T-cell (primary cell): ENCODE measurements around the gene HAGHL. TPM values are rescaled to one million over a fixed set of nuclear protein-coding genes. Genes with fewer than 3 reads are reported as not detected.
A peak's percentile ranks its signal among the peaks of the same experiment; 100 is the strongest.

Experiments
- ATAC-seq, 4 experiments: fragments of 200-7000 bp in 3 of 4; fragments of 150-1000 bp in 1 of 4; cut with Tn5 transposase; replicated peaks in 1 of 4; 1 replicate in 3 of 4; 2 replicates in 1 of 4; pipeline ENCODE4 v1.10.0; 2021; ENCODE audit warnings: moderate library complexity in 3 of 4, mild to moderate bottlenecking in 2 of 4, moderate number of reproducible peaks in 1 of 4
- CTCF ChIA-PET, 2 donors: fragments of 300-600 bp; sonication (Branson Sonifier 250); formaldehyde crosslinking; loops; one replicate each; lab custom pipeline; 2022; ENCODE audit warnings: antibody characterized with exemption in 2 of 2; lab: Charles Lee
- POLR2A ChIA-PET, 2 donors: fragments of 300-600 bp; sonication (Branson Sonifier 250); formaldehyde crosslinking; loops; one replicate each; lab custom pipeline; 2022; ENCODE audit warnings: antibody characterized with exemption in 2 of 2; lab: Charles Lee
- DNase-seq, 35 experiments: peaks; one replicate each; pipeline versions ENCODE4 v3.0.0 to v3.0.0-alpha.2; 2013 to 2023
- H3K27ac ChIP-seq: one replicate; pipeline ENCODE4 v1.5.1; 2013; ENCODE audit warnings: low read length
- H3K27me3 ChIP-seq, 2 experiments: replicated peaks in 1 of 2; 1 replicate in 1 of 2; 2 replicates in 1 of 2; pipeline versions ENCODE4 v1.6.1 to v1.7.0; 2013; ENCODE audit warnings: low read length in 1 of 2, mixed read lengths in 1 of 2; ENCODE audit not compliant: control insufficient read depth in 2 of 2, insufficient read depth in 2 of 2; ENCODE audit errors: extremely low read depth in 1 of 2
- H3K36me3 ChIP-seq, 2 donors: 1 replicate in 1 of 2; 2 replicates in 1 of 2; pipeline versions ENCODE4 v1.6.1 to v1.7.0; 2013; ENCODE audit warnings: low read length in 1 of 2; ENCODE audit not compliant: control insufficient read depth in 2 of 2, insufficient read depth in 1 of 2; ENCODE audit errors: extremely low read depth in 1 of 2
- H3K4me1 ChIP-seq, 2 experiments: 1 replicate in 1 of 2; 2 replicates in 1 of 2; pipeline versions ENCODE4 v1.6.1 to v1.7.0; 2013; ENCODE audit warnings: low read length in 2 of 2, mixed read lengths in 1 of 2; ENCODE audit not compliant: insufficient read depth in 2 of 2, control insufficient read depth in 1 of 2; ENCODE audit errors: extremely low read depth in 1 of 2
- H3K4me3 ChIP-seq, 2 donors: 1 replicate in 1 of 2; 2 replicates in 1 of 2; pipeline versions ENCODE4 v1.5.1 to v1.7.0; 2013; ENCODE audit warnings: mild to moderate bottlenecking in 2 of 2, low read length in 1 of 2, moderate library complexity in 1 of 2; ENCODE audit not compliant: control insufficient read depth in 1 of 2; ENCODE audit errors: extremely low read depth in 1 of 2
- H3K9me3 ChIP-seq: 2 replicates; pipeline ENCODE4 v1.7.0; 2013
- H3K27ac Mint-ChIP-seq, 2 donors: one replicate each; pipeline ENCODE4 v1.8.0; 2020 to 2021; ENCODE audit warnings: mild to moderate bottlenecking in 2 of 2, mixed read lengths in 2 of 2
- H3K27me3 Mint-ChIP-seq, 2 donors: one replicate each; pipeline ENCODE4 v1.8.0; 2021 to 2022; ENCODE audit warnings: mixed read lengths in 2 of 2
- H3K36me3 Mint-ChIP-seq: one replicate; pipeline ENCODE4 v1.8.0; 2021; ENCODE audit warnings: mixed read lengths
- H3K4me1 Mint-ChIP-seq, 3 donors: one replicate each; pipeline ENCODE4 v1.8.0; 2020 to 2022; ENCODE audit warnings: mixed read lengths in 3 of 3, mild to moderate bottlenecking in 1 of 3
- H3K4me3 Mint-ChIP-seq, 3 donors: one replicate each; pipeline ENCODE4 v1.8.0; 2020 to 2022; ENCODE audit warnings: mild to moderate bottlenecking in 3 of 3, mixed read lengths in 3 of 3, moderate library complexity in 3 of 3
- H3K9me3 Mint-ChIP-seq, 3 donors: one replicate each; pipeline ENCODE4 v1.8.0; 2020 to 2022; ENCODE audit warnings: mixed read lengths in 3 of 3
- WGBS: methylation state at CpG from one replicate; pipeline ENCODE4 v1.1.5; 2013; ENCODE audit warnings: missing lambda C conversion rate; ENCODE audit not compliant: insufficient coverage; 5-methylcytosine and 5-hydroxymethylcytosine counted together
- total RNA-seq, 35 experiments: library from RNA in 6 of 35; stranded (reverse) in 6 of 35; fragments of 120-200 nt in 1 of 35; gene quantifications; one replicate each; pipeline versions ENCODE4 v1.2.1 to v1.2.4 and lab custom pipeline; 2013 to 2026

The HAGHL gene
- total RNA-seq, 5 donors from 2014 or later (not counting 1 experiment from before 2014, with no cell fraction given) = 9.9 to 50.1 (median 31.6) TPM

GRCh38 chr16:706189-707061 is 20.5 kb upstream of the HAGHL start:
- Mint-ChIP-seq H3K27ac (no peak overlapping the region), H3K27me3 (peaks cover 29 to 63% of the 10 kb centered on the region in 2 donors), H3K4me3 (peak overlapping the region in 2 of 3 donors; percentile 13 to 54), H3K4me1 (peaks cover 0 to 11% (median 5%) of the 10 kb centered on the region in 3 donors), H3K36me3 (no peaks in the 10 kb centered on the region), H3K9me3 (no peaks in the 10 kb centered on the region)
- Histone ChIP-seq H3K9me3 (no peaks in the 10 kb centered on the region), H3K36me3 (no peaks in the 10 kb centered on the region), H3K4me1 (peaks cover 0 to 20% of the 10 kb centered on the region in 2 experiments), H3K4me3 (no peak overlapping the region), H3K27me3 (peaks cover 8 to 92% of the 10 kb centered on the region in 2 experiments), H3K27ac (no peak overlapping the region)
- DNase-seq = no peak
- no peak for ATAC-seq
- ChIA-PET POLR2A (no interaction called here), CTCF (no interaction called here)
- WGBS = 9% methylated on average over 42 of the region's 49 CpGs

GRCh38 chr16:707062-707538 is 19.8 kb upstream of the HAGHL start:
- Mint-ChIP-seq H3K4me1 (peaks cover 0 to 11% (median 5%) of the 10 kb centered on the region in 3 donors), H3K4me3 (peak overlapping the region in 2 of 3 donors; percentile 13 to 54), H3K27ac (no peak overlapping the region), H3K9me3 (no peaks in the 10 kb centered on the region), H3K27me3 (peaks cover 28 to 60% of the 10 kb centered on the region in 2 donors), H3K36me3 (no peaks in the 10 kb centered on the region)
- peaks cover 0 to 23% of the 10 kb centered on the region in 2 experiments for H3K4me1 ChIP-seq
- no peak overlapping the region for H3K4me3 ChIP-seq
- H3K27ac ChIP-seq = no peak overlapping the region
- DNase-seq (no peak), ATAC-seq (no peak)
- POLR2A ChIA-PET = no interaction called here
- H3K36me3 ChIP-seq = no peaks in the 10 kb centered on the region
- no peaks in the 10 kb centered on the region for H3K9me3 ChIP-seq
- peaks cover 8 to 92% of the 10 kb centered on the region in 2 experiments for H3K27me3 ChIP-seq
- 36% methylated on average over 10 of the region's 14 CpGs for WGBS
- CTCF ChIA-PET = interaction anchor here in 1 of 2 donors (0.6 kb wide), 1 partner anchor 12 kb away, joined by 4 read pairs; no protein-coding TSS in a partner anchor

GRCh38 chr16:708019-708418 is 18.9 kb upstream of the HAGHL start:
- Mint-ChIP-seq H3K4me3 (peak overlapping the region in 1 of 3 donors; percentile 29), H3K9me3 (no peaks in the 10 kb centered on the region), H3K36me3 (no peaks in the 10 kb centered on the region), H3K4me1 (peaks cover 0 to 11% (median 3%) of the 10 kb centered on the region in 3 donors), H3K27ac (no peak overlapping the region), H3K27me3 (peaks cover 25 to 55% of the 10 kb centered on the region in 2 donors)
- 60% methylated on average over 3 of the region's 3 CpGs for WGBS
- H3K36me3 ChIP-seq = no peaks in the 10 kb centered on the region
- peaks cover 8 to 83% of the 10 kb centered on the region in 2 experiments for H3K27me3 ChIP-seq
- DNase-seq (no peak), ATAC-seq (no peak)
- ChIA-PET CTCF (interaction anchor here in 1 of 2 donors (0.6 kb wide), 1 partner anchor 11 kb away, joined by 4 read pairs; no protein-coding TSS in a partner anchor), POLR2A (no interaction called here)
- peaks cover 0 to 23% of the 10 kb centered on the region in 2 experiments for H3K4me1 ChIP-seq
- H3K27ac ChIP-seq = no peak overlapping the region
- no peaks in the 10 kb centered on the region for H3K9me3 ChIP-seq
- H3K4me3 ChIP-seq = no peak overlapping the region

GRCh38 chr16:708959-709358 is 17.9 kb upstream of the HAGHL start:
- no peak for ATAC-seq
- Histone ChIP-seq H3K4me3 (no peak overlapping the region), H3K4me1 (peaks cover 0 to 23% of the 10 kb centered on the region in 2 experiments), H3K9me3 (no peaks in the 10 kb centered on the region), H3K27ac (no peak overlapping the region), H3K36me3 (no peaks in the 10 kb centered on the region), H3K27me3 (peaks cover 8 to 78% of the 10 kb centered on the region in 2 experiments)
- CTCF ChIA-PET = no interaction called here
- POLR2A ChIA-PET = no interaction called here
- Mint-ChIP-seq H3K36me3 (no peaks in the 10 kb centered on the region), H3K4me1 (peaks cover 0 to 13% (median 3%) of the 10 kb centered on the region in 3 donors), H3K9me3 (no peaks in the 10 kb centered on the region), H3K4me3 (no peak overlapping the region), H3K27ac (no peak overlapping the region), H3K27me3 (peaks cover 25 to 51% of the 10 kb centered on the region in 2 donors)
- 82% methylated on average over 3 of the region's 4 CpGs for WGBS
- DNase-seq = no peak

GRCh38 chr16:709566-710499 is 17.1 kb upstream of the HAGHL start:
- CTCF ChIA-PET = interaction anchor here in 1 of 2 donors (2.1 kb wide), 1 partner anchor 15 kb away, joined by 5 read pairs; no protein-coding TSS in a partner anchor
- H3K27ac Mint-ChIP-seq = no peak overlapping the region
- Histone ChIP-seq H3K4me3 (no peak overlapping the region), H3K4me1 (peaks cover 0 to 28% of the 10 kb centered on the region in 2 experiments), H3K36me3 (no peaks in the 10 kb centered on the region), H3K9me3 (no peaks in the 10 kb centered on the region), H3K27me3 (peaks cover 8 to 77% of the 10 kb centered on the region in 2 experiments), H3K27ac (no peak overlapping the region)
- 46% methylated on average over 26 of the region's 30 CpGs for WGBS
- H3K9me3 Mint-ChIP-seq = no peaks in the 10 kb centered on the region
- DNase-seq (no peak), ATAC-seq (no peak)
- H3K27me3 Mint-ChIP-seq = peaks cover 25 to 49% of the 10 kb centered on the region in 2 donors
- POLR2A ChIA-PET = no interaction called here
- H3K4me1 Mint-ChIP-seq = peaks cover 0 to 15% (median 3%) of the 10 kb centered on the region in 3 donors
- H3K4me3 Mint-ChIP-seq = no peak overlapping the region
- H3K36me3 Mint-ChIP-seq = no peaks in the 10 kb centered on the region
